Measurements from ENCODE around the gene SDC1.
A peak's percentile ranks its signal among the peaks of the same experiment; 100 is the strongest.

SDC1 gene

DNA sequence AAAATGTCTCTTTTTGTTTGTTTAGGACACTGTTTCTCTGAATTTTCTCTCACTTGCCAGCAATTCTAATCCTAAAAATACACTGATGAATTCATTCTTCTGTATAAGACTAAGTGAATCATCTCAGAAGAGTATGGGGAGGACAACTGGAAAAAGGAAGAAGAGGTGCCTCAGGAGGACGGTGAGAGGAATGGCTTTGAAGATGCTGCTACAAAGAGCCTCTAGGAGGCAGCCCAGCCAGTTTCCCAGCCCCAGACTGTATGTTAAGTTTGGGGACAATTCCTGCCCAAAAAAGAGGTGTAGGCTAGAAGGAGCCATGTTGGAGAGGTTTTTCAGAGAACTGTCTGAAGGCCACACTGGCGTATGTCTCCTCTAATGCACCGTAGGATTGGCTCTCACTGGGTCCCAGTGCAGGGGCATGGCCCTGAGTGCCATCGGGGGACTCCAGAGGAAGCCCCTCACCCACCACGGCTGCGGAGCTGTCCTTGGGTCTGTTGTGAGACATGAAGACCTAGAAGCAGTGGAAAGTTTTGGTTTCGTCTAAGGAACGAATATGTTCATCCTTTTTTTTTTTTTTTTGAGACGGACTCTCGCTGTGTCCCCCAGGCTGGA lies 3.1 kb upstream of the SDC1 start:
- no peak for DNase-seq

DNA sequence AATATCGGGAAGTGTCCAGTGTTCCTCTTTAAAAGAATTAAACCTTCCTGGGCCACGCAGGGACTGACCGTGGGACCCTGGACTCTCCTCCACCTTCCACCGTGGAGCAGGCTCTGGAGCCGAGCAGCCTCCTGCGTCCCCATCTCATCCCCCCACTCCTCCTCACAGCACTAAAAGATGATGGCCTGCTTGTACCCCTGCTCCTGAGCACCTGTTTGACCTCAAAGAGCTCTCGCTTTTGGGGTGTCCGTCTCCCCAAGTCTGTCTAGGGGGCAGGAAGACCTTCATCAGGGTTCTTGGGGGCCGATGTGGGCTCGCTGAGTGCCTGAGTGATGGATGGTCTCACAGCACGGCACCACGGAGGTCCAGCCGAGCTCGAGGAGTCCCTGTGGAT lies 1.2 kb upstream of the SDC1 start:
- DNase-seq: no peak

DNA sequence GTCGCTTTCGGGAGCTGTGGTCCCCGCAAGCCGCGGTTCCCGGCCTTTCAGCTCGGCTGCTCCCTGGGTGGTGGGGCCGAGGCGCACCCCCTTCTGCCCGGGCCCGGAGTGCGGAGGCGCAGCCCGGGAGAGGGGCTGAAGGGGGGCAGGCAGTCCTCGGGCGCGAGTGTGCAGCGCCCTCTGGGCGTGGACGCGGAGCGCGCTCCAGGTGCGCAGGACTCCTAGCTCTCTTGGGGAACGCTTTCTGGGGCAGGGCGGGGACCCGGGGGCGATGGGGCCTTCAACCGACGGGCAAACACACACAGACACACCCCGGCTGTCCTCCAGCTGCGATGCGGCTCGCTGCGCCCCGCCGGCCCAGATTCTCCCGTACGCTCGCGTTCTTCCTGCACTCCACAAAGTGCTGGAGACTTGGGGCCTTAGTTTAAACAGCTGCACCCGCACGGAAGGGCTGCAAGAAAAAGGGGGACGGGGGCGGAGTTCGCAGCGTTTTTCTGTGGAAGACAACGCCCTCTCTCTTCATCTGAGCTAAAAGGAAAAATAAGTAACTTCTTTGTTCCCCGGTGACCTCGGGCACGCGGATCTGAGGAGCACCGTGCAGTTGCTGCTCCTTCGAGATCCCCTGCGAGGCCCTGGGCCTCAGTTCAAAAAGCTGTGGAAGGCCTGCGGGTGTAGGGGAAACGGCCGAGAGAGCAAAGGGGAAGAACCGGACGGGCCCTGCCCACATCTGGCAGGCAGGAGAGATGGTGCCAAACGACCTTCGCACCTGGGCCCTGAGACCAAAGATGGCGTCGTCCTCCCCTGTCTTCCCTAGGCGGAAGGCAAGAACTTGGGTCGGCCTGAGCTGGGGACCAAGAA lies 593 bp upstream of the SDC1 start:
- peak; percentile 30 for DNase-seq

DNA sequence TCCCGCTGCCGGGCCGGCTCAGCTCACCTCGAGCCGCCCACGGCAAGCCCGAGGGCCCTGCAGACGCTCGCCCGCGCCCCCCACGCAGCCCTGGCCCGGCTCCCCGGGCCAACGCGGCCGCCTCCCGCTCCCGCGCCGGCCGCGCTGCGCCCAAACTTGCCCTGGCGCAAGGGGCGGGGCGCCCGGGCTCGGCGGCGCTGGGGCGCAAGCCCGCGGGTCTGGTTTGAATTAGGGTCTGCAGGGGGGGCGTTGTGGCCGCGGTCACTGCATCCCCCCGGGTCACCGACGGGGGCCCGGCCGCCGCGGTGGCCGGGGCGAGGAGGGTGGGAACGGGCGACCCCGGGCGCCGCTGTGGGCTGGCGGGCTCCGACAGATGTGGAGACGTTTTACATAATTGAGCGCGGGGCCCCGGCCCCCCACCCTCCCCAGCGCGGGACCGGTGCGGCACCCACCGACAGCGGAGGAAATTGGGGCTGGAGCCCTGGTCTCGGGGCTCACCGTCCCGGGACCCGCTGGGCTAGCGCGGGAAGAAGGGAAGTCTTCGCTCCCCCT lies 690 bp downstream of the SDC1 start:
- DNase-seq: no peak

DNA sequence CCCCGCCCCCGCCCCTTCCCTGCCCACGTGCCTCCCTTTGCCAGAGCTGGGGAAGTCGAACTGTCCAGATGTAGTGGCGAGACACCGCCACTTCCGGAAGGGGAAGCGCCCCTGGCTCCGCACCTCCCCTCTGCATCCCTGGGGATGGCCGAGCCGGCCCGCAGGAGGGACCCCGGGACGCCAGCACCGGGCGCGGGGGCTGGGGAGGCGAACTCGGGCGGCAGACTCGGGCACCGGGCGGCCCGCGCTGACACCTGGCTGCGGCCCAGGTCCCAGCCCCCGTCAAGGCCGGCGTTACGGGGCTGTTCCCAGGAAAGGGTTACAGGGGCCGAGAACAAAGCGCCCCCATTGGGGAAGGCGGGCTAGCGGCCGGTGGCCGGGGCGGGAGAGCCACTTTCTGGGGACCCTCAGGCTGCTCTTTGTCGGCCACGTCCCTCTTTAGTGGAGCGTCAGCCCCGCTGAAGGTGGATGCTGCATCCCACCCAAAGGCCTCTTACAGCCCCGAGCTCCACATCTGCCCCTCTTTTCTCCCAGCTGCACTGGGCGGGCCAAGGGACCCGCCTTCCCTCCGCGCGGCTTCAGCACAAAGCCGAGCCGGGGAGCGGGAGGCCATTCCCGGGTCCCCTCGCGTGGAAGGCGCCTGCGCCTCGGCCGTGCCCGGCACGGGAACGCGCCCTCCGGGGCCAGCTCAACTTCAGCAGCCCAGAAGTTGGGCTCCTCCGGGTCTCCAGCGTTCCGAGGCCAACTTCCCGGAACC lies 1.3 kb downstream of the SDC1 start:
- peak; percentile 22 for DNase-seq

DNA sequence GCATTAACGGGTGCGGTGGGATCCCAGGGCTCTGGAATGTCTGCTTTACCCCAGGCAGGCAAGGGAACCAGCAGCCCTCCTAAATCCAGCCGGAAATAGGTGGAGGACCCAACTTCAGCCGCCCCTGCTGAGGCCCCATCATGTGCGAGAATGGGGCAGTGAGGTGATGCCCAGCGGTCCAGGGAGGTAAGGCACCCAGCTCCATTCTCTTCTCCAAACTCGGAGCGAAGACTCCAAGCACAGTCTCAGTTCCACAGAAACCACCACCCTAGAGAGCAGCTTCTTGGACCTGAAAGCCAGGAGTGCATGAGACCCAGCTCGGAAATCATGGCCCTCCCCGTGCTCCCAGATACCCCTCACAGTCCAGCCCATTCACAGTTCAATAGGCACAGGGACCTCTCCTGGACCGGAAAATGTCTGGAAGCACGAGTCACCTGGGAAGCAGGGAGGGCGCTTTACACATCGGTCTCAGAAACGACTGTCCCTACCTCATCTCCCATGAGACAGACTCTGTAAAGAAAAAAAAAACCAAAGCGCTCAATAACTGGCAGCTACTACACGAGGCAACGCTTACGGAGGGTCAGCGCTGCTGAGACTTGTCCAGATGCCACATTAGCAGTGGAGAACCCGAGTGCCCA lies 2.0 kb downstream of the SDC1 start:
- no peak for DNase-seq

DNA sequence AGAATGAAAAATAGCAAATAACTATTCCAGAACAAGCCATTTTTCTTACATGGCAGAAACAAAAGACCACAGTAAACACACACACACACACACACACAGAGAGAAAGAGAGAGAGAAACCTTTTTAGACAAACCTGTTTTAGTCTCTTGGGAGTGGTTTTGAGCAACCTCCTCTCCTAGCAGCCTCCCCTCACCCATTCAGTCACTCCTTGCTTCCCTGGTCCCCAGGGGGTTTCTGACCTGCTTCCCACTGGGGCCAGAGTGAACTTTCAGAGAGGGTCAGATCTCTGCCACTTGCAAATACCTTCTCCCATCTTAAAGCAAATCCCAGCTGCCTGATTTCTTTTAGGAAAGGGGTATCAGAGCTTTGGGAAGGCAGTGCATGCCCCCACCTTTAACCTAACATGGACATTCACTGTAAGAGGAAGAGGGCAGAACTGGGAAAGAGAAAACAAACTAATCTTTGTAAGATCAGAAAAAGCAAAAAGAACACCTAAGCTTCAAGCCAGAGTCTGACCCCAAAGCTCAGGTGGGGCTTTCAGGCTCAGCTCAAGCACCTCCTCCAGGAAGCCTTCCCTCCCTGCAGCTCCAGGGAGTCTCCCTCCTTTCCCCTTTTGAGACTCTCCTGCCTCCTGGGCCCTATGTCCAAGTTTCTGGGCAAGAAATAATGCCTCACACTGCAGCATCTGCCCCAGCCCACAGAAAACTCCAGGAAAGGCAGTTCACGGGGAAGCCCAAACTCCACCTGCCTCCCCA lies 2.7 kb downstream of the SDC1 start:
- DNase-seq: no peak

DNA sequence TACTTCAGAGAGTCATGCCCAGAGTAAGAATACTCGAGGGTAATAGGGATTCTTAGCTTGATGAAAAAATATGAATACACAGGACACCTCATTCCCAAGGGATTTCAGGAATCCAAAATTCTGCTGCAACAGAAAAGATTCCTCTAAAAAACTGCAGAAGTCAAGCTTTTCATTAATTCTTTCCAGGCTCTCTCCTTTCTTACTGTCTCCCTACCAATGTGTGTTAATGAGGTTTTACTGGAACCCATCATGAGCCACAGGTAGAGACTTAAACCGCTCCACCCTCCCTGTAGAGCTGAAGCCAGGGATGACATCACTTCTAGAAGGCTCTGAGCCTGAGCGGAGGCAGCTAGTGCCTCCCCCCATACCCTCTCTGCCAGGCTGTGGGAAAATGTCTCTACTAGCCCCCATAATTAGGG lies 3.4 kb downstream of the SDC1 start:
- no peak for DNase-seq

DNA sequence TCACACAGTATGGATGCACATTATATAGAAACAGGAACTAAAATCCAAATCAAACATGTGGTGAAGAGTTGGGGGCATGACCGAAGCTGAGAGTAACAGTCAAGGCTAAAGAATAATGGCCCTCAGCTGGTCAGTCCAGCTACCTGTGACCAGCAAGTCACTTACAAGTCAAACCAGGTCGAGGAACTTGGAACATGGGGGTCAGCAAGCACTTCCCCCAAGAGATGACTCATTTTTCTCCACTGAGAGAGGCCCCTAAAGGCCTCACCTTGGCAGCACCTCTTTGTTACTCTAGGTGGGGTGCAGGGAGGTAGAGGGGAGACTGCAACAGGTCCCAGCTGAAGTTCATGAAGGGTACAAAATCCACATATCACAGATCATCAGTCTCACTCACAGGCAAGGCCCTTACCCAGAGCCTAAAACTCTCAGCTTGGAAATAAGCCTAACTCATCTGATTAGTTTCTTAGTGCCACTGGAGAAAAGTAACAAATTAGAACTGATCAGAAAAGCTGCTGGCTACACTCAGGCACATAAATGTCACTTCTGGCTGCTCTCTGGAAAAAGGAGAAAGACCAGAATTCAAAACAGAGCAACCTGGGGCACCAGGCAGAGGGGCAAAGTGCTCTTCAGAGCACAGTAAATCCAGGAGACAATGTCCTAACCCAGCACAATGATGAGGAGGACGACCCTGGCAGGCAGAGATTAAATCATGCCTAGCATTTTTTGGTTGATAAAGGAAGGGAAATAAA lies 4.0 kb downstream of the SDC1 start:
- no peak for DNase-seq

DNA sequence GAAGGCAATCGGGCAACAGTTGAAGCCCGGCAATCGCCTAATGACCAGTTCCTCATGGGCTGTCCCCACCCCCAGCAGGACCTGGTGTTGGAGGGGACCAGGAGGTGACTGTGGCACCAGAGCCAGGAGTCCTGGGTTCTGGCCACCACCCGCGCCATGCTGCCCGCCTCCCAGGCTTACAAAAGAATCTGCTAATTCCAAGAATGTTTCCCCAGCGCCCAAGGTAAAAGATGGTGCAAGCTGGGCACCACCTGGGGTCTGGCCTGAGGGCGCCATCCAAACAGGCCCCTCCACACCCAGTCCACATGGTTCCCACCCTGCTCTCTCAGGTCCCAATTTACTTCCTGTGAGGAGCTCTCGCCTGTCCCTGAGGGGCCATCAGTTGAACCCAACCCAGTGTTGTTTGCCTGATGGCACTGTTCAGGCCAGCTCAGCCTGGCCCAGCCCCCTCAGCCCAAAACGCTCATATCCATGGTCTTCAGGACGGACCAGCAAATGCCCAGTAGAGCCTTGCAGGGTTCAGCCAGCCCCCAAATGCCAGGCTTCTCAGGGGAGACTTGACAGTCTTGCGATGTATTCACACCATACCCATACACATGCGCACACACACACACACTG lies 5.1 kb downstream of the SDC1 start:
- DNase-seq: no peak

DNA sequence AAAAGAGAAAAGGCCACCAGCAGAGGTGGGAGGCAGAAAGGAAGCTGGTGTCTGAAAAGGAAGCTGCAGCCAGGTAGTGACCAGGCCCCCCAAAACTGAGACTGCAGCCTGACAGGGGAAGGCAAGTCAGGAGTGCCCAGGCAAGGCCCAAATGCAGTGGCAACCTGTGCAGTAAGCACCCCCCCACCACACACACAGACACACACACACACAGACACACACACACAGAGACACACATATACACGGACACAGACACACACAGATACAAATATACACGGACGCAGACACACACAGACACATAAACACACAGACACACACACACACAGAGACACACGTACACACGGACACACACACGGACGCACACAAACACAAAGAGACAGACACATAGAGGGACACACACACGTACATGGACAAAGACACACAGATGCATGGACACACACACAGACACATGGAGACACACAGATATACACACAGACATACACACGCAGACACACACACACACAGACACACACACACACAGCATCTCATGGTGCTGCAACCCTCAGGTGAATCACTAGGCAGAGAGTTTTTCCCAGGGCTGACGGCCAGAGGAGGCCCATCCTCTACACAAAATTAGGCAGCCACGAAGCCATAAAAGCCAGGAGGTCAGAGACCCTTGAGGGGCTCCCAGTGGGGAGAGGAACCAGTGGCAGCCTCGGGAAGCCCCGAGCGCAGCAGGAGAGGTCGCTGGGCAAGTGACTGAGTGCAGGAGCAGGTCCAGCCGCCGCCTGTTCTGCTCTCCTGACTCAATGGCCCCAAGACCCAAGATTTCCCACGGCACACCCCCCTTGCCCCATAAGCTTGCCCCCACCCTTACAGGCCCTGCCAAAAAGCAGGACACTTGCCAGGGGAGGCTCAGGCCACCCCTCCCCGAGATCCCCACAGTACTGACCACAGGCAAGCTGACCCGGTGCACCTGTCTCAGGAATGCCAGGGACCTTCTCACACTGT lies 6.3 kb downstream of the SDC1 start:
- no peak for DNase-seq

DNA sequence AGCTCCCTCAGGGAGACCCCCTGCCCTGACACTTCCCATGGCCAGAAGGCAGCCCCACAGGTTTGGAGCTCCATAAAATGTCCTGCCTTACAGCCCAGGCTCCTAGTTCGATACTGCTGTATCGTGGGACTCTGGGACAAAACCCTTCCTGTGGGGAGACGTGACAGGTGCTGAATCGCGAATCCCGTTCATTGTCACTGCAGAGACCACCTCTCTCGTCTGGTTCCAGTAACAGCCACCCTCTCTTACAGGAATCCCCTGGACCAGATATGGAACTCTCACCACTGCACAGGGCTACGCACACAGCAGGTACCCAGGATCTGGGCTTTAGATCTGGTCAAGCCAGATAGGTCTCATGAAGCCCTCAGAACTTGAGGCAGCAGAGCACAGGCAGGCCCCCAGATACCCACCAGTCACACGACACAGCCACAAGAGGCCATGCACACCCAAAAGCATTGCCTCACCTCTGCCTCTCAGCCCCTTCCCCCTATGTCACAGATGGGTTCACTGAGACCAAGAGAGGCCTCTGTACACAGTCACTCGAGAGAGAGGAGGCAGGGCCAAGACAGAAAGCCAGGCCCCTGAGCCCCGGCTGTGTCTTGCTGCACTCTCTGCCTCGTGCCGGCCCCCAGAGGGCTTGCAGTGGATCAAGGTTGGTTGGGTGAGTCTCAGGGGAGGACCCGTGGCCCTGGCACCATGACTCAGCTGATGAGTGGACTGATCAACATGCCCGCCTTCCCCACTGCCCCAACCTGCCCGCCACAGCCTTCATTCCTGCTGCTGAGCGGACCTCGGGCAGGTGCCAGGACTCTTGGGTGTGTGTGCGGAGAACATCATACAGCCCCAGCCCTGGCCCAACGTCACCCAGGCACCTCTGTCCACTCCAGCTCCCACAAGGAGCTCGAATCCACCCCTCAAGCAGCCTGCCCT lies 7.6 kb downstream of the SDC1 start:
- no peak for DNase-seq

DNA sequence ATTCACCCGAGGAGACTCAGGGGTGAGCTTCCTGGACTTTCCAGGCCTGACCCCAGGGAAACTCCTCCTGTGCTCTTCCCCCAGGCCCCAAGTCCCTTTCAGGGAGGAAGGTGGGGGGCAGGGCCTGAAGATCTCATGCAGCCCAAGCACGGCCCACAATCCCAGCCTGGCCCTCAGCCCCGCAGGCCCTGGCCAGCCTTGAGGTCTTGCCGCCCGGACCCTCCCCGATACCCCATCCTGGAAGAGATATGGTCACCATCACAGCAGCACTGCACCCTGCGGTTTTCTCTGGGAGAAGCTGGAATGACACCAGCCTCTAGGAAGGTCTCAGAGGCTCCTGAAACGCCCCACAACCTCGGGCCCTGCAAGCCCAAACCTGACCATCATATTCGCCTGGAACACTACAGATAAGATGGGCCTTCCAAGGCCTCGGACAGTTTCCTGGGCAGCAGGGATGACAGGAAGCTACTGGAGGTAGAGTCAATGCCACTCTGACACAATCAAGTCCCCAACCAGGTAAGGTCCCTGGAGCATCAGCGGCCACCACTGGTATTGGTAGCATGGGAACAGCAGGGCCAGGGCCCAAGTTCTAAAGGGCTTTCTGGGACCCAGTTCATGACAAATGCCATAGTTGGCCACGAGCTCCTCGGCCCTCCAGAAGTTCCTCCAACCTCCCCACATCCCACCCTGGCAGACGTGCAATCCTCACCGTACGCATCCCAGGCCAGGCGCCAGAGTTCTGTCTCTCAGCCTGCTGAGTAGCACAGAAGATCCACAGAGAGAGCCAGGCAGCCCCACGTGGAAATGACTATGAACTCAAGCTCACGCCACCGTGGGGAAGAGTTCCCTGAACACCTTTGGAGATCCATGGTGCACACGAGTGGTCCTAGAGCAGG lies 8.6 kb downstream of the SDC1 start:
- DNase-seq: no peak

DNA sequence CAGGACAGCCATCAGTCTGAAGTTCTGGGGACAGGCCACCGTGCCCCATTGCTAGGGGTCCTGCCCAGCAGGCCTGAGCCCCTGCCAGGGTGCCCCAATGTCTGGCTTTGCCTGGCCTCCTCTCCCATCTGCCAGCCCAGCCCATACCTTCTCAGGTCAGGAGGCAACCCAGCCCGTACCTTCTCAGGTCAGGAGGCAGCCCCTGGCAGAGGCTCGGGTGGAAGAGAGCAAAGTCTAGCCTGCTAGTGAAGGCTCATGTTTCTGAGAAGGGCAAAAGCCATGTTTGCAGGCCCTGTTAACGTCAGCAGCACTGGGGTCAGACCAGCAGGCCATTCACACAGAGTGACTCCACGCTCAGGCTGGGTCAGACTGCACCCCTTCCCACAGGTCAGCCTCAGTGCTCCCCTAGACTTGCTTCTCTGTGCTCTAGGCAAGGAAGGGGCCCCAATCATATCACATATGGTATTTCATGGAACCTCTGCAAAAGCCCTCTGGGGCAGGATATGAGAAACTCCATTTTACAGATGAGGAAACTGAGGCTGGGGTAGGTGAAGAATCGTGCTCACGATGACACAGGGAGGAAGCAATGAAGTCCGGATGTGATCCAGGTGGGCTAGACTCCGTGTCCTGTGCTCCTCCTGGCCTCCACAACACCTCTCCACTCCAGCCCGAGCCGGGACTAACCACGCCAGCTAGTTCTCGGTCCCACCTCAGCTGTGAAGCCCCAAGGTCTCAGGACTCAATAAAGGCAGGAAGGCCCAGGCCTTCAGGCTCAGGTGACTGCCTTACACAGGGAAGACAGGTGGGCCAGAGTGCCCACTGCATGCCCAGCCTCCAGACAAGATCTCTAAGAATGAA lies 9.5 kb downstream of the SDC1 start:
- DNase-seq: no peak

DNA sequence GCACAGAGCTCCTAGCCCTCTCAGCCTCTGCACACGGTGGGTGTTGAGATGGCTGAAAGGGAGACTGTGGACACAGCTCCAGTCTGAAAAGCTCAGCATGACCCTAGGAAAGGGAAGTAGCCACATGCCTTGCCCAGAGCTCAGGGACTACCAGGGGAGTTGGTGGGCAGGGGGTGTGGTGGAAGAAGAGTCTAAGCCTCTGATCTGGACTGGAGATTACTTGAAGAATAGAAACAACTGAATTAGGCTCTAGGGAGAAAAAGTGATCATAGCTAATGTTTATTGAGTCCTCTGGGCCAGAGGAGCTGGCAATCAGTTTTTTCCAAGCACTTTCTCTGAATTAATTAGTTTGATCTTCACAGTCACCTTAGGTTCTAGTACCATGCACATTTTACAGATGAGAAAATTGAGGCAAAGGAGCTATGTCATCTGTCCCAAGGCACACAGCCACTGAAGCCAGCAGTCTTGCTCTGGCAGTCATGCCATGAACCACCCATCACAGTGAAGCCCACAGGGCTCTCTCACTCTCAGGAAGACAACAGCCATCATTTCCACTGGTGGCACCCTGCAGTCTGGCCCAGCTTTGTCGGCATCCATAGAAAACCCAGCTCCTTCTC lies 10.3 kb downstream of the SDC1 start:
- DNase-seq: no peak

Data from DMS 273 treated with DMSO at 0.1 percent for 48 hours (cell line).